HG02610 (cell line): ENCODE data around the gene THTPA.

Source experiments
- ATAC-seq: cut with Tn5 transposase; IDR thresholded peaks from one replicate; pipeline ENCODE4 v1.9.1; 2021; ENCODE audit warnings: mild to moderate bottlenecking, moderate library complexity; ENCODE audit not compliant: unreplicated experiment

Gene THTPA

GRCh38 chr14:23555882-23556699 lies at the start of gene THTPA:
TSS of gene THTPA (plus strand) at chr14:23556271. CDS start at chr14:23556758, 487 bp downstream.
- peak; percentile 82 for ATAC-seq

DNA sequence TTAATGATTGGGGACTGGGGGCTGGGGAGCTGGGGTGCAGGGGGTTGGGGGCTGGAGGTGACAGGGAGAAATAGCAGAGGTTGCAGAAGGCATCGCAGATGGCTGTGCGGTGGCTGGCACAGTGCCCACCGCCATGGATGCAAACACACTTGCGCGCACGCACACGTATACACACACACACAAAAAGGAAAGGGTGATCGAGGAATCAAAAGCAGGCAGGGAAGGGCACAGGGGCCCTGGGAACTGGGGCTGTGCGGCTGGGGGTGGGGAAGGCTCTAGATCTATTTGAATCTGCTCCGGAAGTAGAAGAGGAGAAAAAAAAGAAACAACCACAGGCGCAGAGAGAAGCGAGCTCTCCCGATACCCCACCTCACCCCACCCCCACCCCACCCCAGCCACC lies 43.9 kb upstream of the THTPA start:
- no peak for ATAC-seq

DNA sequence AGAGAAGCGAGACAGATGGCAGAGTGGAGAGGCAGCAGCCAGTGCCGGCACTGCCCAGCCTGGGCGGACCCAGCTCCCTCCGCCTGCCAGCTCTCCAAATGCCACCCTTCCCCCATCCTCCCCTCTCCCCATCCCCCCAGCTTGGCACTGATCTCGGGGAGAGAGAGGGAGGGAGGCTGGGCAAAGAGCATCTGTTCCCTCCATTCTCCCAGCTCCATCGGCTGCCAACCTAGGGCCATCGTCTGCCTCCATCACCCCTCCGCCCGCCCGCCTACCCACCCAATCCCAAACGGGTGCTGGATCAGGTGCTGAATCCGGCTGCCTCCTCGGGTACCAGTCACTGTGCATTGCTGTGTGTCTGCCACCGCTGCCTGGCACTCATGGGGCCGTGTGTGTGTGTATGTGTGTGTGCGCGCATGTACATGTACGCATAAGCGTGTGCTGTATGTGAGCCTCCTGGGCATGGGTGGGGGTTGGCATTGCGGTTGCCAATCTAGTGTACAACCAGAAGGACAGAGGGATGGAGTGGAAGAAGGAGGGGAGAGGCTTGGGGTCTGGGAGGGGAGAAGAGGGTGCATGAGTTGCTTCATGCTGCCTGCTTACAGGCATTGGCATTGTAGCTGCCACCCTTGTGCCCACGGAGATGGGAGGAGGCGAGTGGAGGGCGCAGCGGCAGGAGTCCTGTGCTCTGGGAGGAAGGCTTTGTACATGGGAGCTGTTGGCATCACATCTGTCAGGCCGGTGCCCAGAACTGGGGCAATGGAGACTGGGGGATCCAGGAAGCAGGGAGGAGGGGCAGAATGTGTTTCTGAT lies 42.9 kb upstream of the THTPA start:
- no peak for ATAC-seq

- ATAC-seq, result no peak
These were observed 42.0 kb upstream of the THTPA start for GRCh38 chr14:23513818-23514643.

GRCh38 chr14:23514644-23514957 lies 41.5 kb upstream of the THTPA start:
- ATAC-seq, result no peak

GRCh38 chr14:23517650-23518326 lies 38.3 kb upstream of the THTPA start:
- no peak for ATAC-seq

DNA sequence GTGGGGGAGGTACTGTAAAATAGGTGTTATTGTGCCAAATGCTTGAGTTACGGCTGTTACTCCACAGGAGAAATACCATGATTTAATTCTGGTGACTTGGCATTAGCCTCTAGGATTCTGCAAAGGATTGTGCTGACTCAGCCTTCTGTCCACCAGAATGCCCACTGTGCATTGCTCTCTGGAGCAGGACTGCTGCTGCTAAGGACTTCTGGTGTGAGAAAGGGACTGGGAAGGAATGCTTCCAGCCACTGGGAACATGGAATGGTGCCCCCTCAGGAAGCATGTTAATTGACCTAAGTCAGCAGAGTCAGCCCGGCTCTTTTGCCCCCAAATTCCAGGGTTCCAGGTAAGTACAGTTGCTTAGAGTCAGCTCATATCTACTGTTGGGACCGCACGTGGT lies 37.4 kb upstream of the THTPA start:
- ATAC-seq, result no peak

GRCh38 chr14:23520899-23521533 lies 35.1 kb upstream of the THTPA start:
- ATAC-seq, result no peak

- ATAC-seq, result no peak
These were observed 34.1 kb upstream of the THTPA start for GRCh38 chr14:23521785-23522640.

GRCh38 chr14:23522643-23523198 lies 33.4 kb upstream of the THTPA start:
- no peak for ATAC-seq

GRCh38 chr14:23523229-23524016 lies 32.6 kb upstream of the THTPA start:
- no peak for ATAC-seq

GRCh38 chr14:23524954-23525353 lies 31.1 kb upstream of the THTPA start:
- no peak for ATAC-seq

DNA sequence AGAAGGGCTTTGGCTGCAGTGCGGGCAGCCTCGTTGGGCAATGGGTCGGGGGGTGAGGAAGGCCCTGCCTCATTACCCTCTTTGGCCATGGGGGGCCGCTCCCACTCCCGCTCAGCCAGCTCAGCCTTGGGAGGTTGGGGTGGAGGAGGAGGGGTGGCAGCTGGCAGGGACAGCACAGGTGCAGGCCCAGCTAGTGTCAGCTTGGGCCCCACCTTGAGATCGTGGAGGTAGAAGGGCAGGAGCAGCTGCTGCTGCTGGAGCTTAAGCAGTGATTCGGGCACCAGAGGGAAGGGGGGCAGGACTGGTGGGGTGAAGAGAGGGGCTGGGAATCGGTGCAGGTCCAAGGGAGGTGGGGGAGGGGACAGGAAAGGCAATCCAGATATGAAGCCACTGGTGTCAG lies 30.5 kb upstream of the THTPA start:
- ATAC-seq, result no peak

- no peak for ATAC-seq
These were observed 27.5 kb upstream of the THTPA start for GRCh38 chr14:23528555-23528954.

GRCh38 chr14:23529016-23529415 lies 27.1 kb upstream of the THTPA start:
- ATAC-seq, result no peak

- no peak for ATAC-seq
These were observed 25.6 kb upstream of the THTPA start for GRCh38 chr14:23530375-23531055.

DNA sequence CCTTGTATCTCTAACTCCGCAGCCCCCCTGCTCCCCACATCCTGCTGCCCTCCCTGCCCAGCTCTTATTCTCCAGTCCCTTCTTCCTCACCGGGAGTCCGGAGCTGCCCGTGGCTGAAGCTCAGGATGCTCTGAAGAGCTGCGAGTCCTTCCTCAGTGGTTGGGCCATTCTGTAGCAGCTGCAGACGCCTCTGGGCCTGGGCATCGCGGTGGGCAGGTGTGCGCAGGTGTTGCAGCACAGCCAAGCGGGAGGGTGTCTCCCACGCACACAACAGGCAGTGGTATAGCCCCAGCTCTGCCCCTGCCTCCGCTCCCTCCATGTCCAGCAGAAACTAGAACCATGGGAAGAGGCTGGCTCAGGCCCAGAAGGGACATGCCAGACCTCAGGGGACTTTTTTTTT lies 24.7 kb upstream of the THTPA start:
- ATAC-seq, result no peak

DNA sequence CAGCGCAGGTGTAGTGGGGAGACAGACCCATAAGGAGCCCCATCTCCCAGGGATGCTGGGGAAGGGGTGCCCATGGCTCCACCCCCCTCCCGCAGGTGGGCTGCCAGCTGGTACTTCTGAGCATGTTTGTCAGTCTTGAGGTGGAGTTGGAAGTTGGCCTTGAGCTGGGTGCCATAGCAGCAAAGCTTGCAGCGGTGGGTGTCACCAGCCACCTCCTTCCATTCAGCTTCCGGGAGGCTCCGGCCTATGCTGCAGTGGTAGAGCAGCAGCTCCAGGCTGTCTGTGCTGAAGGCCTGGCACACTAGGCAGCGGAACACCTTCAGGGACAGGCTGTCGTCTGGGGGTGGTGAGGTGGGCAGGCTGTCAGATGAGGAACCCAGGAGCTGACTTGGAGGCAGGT lies 23.4 kb upstream of the THTPA start:
- ATAC-seq, result no peak
